Measurements from ENCODE around the gene BBC3. TPM values are rescaled to one million over a fixed set of nuclear protein-coding genes. Genes with fewer than 3 reads are reported as not detected.

Gene BBC3
- total RNA-seq, 4 donors from 2014 or later = 3.4 to 7.6 (median 4.2) TPM

DNA sequence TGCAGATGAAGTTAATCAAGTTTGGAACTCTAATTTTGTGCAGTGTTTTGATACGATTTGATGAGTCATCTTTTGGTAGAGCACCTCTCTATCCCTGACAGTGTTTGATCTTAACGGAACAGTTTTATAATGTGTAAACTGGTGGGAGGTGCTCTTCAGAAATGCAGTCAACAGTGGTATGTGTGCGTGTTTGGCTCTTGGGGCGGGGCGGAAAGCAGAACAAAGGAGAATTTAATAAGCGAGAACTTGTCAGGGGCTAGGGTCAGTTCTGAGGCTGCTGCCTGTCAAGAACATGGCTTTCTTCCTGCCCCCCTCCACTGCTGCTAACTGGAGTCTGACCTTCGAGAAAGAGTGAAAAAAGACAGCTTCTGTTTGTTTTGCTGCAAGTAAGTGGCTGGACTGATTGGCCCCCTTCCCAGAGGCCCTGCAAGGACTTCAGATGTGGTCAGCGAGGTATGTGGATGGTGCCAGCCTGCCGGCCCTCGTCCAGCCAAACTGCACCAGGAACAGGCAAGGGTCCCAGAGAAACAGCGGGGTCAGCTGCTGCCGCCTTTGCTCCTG is 40.8 kb downstream of the BBC3 start:
- Histone ChIP-seq H3K4me3 (peak overlapping the region in 2 of 4 donors; percentile 10 to 11), H3K36me3 (no peaks in the 10 kb centered on the region), H3K27ac (peak overlapping the region; percentile 27 to 69 (median 37)), H3K9me3 (no peaks in the 10 kb centered on the region), H3K4me1 (peaks cover 9 to 11% of the 10 kb centered on the region in 2 donors), H3K27me3 (no peaks in the 10 kb centered on the region)
- TF ChIP-seq POLR2A (IDR thresholded peaks at IDR 0.05) = no peak
- TF ChIP-seq, protein P1, sequence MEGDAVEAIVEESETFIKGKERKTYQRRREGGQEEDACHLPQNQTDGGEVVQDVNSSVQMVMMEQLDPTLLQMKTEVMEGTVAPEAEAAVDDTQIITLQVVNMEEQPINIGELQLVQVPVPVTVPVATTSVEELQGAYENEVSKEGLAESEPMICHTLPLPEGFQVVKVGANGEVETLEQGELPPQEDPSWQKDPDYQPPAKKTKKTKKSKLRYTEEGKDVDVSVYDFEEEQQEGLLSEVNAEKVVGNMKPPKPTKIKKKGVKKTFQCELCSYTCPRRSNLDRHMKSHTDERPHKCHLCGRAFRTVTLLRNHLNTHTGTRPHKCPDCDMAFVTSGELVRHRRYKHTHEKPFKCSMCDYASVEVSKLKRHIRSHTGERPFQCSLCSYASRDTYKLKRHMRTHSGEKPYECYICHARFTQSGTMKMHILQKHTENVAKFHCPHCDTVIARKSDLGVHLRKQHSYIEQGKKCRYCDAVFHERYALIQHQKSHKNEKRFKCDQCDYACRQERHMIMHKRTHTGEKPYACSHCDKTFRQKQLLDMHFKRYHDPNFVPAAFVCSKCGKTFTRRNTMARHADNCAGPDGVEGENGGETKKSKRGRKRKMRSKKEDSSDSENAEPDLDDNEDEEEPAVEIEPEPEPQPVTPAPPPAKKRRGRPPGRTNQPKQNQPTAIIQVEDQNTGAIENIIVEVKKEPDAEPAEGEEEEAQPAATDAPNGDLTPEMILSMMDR (IDR thresholded peaks at IDR 0.05 in 4 of 5, conservative IDR thresholded peaks at IDR 0.05 in 1 of 5) = no peak
- in situ Hi-C loops (cut with MboI; ENCODE audit: low sequenced_read_pairs in 4 of 4) = no loop called here
- DNase-seq = peak; percentile 7 to 34
- intact Hi-C loops (cut with DNase I; ENCODE audit: low total_unique reads) = loop anchor here (5.0 kb wide), 1 partner anchor 33 kb away; no protein-coding TSS in a partner anchor
- ATAC-seq = peak; percentile 42 to 60

DNA sequence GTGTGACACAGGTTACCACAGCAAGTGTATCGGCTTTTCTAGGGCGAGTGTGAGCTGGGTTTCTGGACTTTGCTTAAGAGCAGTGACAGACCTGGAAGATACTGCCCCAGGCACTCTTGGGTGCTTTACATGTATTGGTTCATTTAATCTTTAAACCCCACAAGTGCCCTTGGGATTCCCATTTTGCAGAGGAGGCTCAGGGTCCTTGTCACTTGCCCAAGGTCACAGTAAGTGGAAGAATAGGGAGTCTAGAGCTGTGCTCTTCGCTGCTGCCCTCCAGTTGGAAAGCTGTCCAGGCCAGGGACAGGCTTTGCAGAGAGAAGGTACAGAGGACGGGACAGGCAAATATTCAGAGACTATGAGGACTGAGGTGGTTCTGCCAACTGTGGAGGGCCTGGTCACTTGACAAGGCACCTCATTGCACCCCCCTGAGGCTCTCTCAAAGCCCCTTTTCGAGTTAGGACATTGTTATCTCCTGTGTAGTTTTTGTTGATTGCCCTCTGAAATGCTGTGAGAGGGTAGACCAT is 42.4 kb downstream of the BBC3 start:
- ATAC-seq (no peak), DNase-seq (no peak)
- TF ChIP-seq, protein P1 (IDR thresholded peaks at IDR 0.05 in 4 of 5, conservative IDR thresholded peaks at IDR 0.05 in 1 of 5) = no peak
- TF ChIP-seq POLR2A (IDR thresholded peaks at IDR 0.05) = no peak
- no peak overlapping the region for H3K4me3 ChIP-seq
- no peaks in the 10 kb centered on the region for H3K9me3 ChIP-seq
- H3K27ac ChIP-seq = no peak overlapping the region
- intact Hi-C loops (cut with DNase I; ENCODE audit: low total_unique reads) (no loop called here), in situ Hi-C loops (cut with MboI; ENCODE audit: low sequenced_read_pairs in 4 of 4) (no loop called here)
- H3K27me3 ChIP-seq = no peaks in the 10 kb centered on the region
- peaks cover 9 to 11% of the 10 kb centered on the region in 2 donors for H3K4me1 ChIP-seq
- no peaks in the 10 kb centered on the region for H3K36me3 ChIP-seq

DNA sequence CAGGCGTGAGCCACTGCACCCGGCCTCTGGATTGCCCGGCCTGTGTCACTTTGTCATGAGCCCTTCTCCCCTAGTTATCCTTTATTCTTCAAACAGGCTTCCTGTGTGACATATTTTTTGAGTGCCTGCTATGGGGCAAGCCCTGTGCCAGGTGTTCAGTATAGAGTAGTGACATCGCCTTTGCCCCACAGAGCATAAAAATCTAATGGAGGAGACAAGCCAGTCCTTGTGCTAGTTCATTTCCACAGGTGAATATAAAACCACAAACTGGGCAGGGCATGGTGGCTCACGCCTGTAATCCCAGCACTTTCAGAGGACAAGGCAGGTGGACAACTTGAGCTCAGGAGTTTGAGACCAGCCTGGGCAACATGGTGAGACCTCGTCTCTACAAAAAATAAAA is 43.2 kb downstream of the BBC3 start:
- Histone ChIP-seq H3K27ac (no peak overlapping the region), H3K27me3 (no peaks in the 10 kb centered on the region), H3K4me3 (no peak overlapping the region), H3K9me3 (no peaks in the 10 kb centered on the region), H3K36me3 (no peaks in the 10 kb centered on the region), H3K4me1 (peaks cover 9 to 11% of the 10 kb centered on the region in 2 donors)
- TF ChIP-seq, protein P1 (IDR thresholded peaks at IDR 0.05 in 4 of 5, conservative IDR thresholded peaks at IDR 0.05 in 1 of 5) = no peak
- no peak for TF ChIP-seq POLR2A (IDR thresholded peaks at IDR 0.05)
- ATAC-seq (no peak), DNase-seq (no peak)
- in situ Hi-C loops (cut with MboI; ENCODE audit: low sequenced_read_pairs in 4 of 4) (no loop called here), intact Hi-C loops (cut with DNase I; ENCODE audit: low total_unique reads) (no loop called here)

DNA sequence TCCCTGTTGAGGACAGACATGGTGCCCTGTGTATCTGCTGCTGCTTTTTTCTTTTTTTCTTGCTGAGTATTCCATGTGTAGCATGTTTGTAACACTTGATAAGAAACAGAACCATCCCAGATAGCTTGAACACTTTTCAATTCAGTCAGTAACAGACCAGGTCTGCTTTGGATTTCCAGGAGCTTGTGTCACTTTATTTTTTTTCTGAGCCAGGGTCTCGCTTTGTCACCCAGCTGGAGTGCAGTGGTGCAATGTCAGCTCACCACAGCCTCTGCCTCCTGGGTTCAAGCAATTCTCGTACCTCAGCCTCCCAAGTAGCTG is 43.7 kb downstream of the BBC3 start:
- Histone ChIP-seq H3K27me3 (no peaks in the 10 kb centered on the region), H3K36me3 (no peaks in the 10 kb centered on the region), H3K27ac (no peak overlapping the region), H3K4me1 (peaks cover 9 to 11% of the 10 kb centered on the region in 2 donors), H3K4me3 (no peak overlapping the region), H3K9me3 (no peaks in the 10 kb centered on the region)
- in situ Hi-C loops (cut with MboI; ENCODE audit: low sequenced_read_pairs in 4 of 4) = no loop called here
- ATAC-seq (no peak), DNase-seq (no peak)
- TF ChIP-seq, protein P1 (IDR thresholded peaks at IDR 0.05 in 4 of 5, conservative IDR thresholded peaks at IDR 0.05 in 1 of 5) = no peak
- TF ChIP-seq POLR2A (IDR thresholded peaks at IDR 0.05) = no peak
- intact Hi-C loops (cut with DNase I; ENCODE audit: low total_unique reads) = no loop called here

All from gastrocnemius medialis (tissue), 4 donors.